Keratinocyte (primary cell): ENCODE results near the gene RNF169. TPM values are rescaled to one million over a fixed set of nuclear protein-coding genes. Genes with fewer than 3 reads are reported as not detected.

Source experiments
- DNase-seq: peaks from one replicate; pipeline ENCODE4 v3.0.0-alpha.2; 2011; ENCODE audit warnings: low read depth, missing footprints, low spot score
- FAIRE-seq: peaks from 2 replicates; lab custom pipeline; 2011; peaks lifted over from hg19 to GRCh38; lab: Jason Lieb, UNC
- H2AFZ ChIP-seq: 2 replicates; pipeline ENCODE4 v1.6.0; 2012; ENCODE audit warnings: low read length, control low read depth, inconsistent platforms; ENCODE audit not compliant: control insufficient read depth
- H3K27ac ChIP-seq: 2 replicates; pipeline ENCODE4 v1.5.1; 2011; ENCODE audit warnings: low read length; ENCODE audit not compliant: control insufficient read depth, insufficient read depth
- H3K27me3 ChIP-seq: 3 replicates; pipeline ENCODE4 v1.6.0; 2011; ENCODE audit warnings: low read length; ENCODE audit not compliant: control insufficient read depth, insufficient read depth; ENCODE audit errors: extremely low read depth
- H3K36me3 ChIP-seq, 2 experiments: 2 replicates in 1 of 2; 3 replicates in 1 of 2; pipeline ENCODE4 v1.5.1; 2011; ENCODE audit warnings: low read length in 2 of 2, mild to moderate bottlenecking in 1 of 2; ENCODE audit not compliant: control insufficient read depth in 2 of 2, insufficient read depth in 2 of 2; ENCODE audit errors: extremely low read depth in 1 of 2
- H3K4me1 ChIP-seq: 3 replicates; pipeline ENCODE4 v1.5.1; 2011; ENCODE audit warnings: low read length; ENCODE audit not compliant: control insufficient read depth, insufficient read depth; ENCODE audit errors: extremely low read depth
- H3K4me2 ChIP-seq: 3 replicates; pipeline ENCODE4 v1.6.0; 2011; ENCODE audit warnings: low read depth, low read length; ENCODE audit not compliant: control insufficient read depth, insufficient read depth; ENCODE audit errors: extremely low read depth
- H3K4me3 ChIP-seq, 3 experiments: fragments of 200-600 bp in 1 of 3; sonication (generic) in 1 of 3; 2 replicates in 2 of 3; 3 replicates in 1 of 3; pipeline ENCODE4 v1.5.1; 2011 to 2016; ENCODE audit warnings: low read length in 3 of 3, mild to moderate bottlenecking in 3 of 3, control low read depth in 2 of 3, inconsistent platforms in 1 of 3, low read depth in 1 of 3, mixed read lengths in 1 of 3, mixed run types in 1 of 3, moderate library complexity in 1 of 3; ENCODE audit not compliant: control insufficient read depth in 2 of 3, insufficient read depth in 2 of 3; ENCODE audit errors: extremely low read depth in 1 of 3
- H3K79me2 ChIP-seq: 2 replicates; pipeline ENCODE4 v1.6.0; 2012; ENCODE audit warnings: low read length; ENCODE audit not compliant: control insufficient read depth, insufficient read depth
- H3K9ac ChIP-seq: 3 replicates; pipeline ENCODE4 v1.6.0; 2011; ENCODE audit warnings: low read length; ENCODE audit not compliant: control insufficient read depth, insufficient read depth; ENCODE audit errors: extremely low read depth
- H3K9me1 ChIP-seq: 3 replicates; pipeline ENCODE4 v1.6.0; 2011; ENCODE audit warnings: low read length; ENCODE audit not compliant: control insufficient read depth, insufficient read depth; ENCODE audit errors: extremely low read depth
- H3K9me3 ChIP-seq: 2 replicates; pipeline ENCODE4 v1.5.1; 2012; ENCODE audit warnings: low read depth, low read length; ENCODE audit not compliant: control insufficient read depth
- H4K20me1 ChIP-seq: 3 replicates; pipeline ENCODE4 v1.6.0; 2011; ENCODE audit warnings: low read length; ENCODE audit not compliant: control insufficient read depth, insufficient read depth; ENCODE audit errors: extremely low read depth
- CTCF ChIP-seq, 3 experiments: IDR thresholded peaks in 1 of 3; conservative IDR thresholded peaks in 1 of 3; optimal IDR thresholded peaks in 1 of 3; 2 replicates in 2 of 3; 3 replicates in 1 of 3; pipeline versions ENCODE3 to v1.5.1; 2011; ENCODE audit warnings: low read length in 3 of 3, mild to moderate bottlenecking in 3 of 3, moderate library complexity in 2 of 3, control low read depth in 1 of 3, inconsistent platforms in 1 of 3; ENCODE audit not compliant: insufficient read depth in 2 of 3; ENCODE audit errors: extremely low read depth in 1 of 3
- EZH2 ChIP-seq: IDR thresholded peaks from one replicate; pipeline ENCODE4 v1.6.1; 2012; ENCODE audit warnings: inconsistent platforms, mild to moderate bottlenecking, low read length, moderate library complexity
- dilution Hi-C: fragments of 300-500 bp; cut with MboI; formaldehyde crosslinking; loops from one replicate; pipeline ENCODE4 v1.7.0; 2020; ENCODE audit warnings: low sequenced_read_pairs; ENCODE audit not compliant: extremely low pct_ligation_motif_present
- polyA plus RNA-seq, 5 experiments: library from polyadenylated mRNA; depleted of rRNA in 3 of 5; stranded (reverse) in 3 of 5; stranded (forward) in 1 of 5; unstranded in 1 of 5; fragments of >200 nt; gene quantifications; 1 replicate in 1 of 5; 2 replicates in 3 of 5; 3 replicates in 1 of 5; pipeline versions ENCODE4 v1.2.1 to v1.2.3, GENCODE V29; 2011 to 2012; ENCODE audit warnings: missing spikeins in 2 of 5, low read depth in 1 of 5, low replicate concordance in 1 of 5

The RNF169 gene
- polyA plus RNA-seq, 1 donor (not counting 4 experiments of a cell fraction or from before 2014, with no cell fraction given), result 8.9 TPM

GRCh38 chr11:74846770-74847169 is 98.1 kb downstream of the RNF169 start:
- Histone ChIP-seq H3K9me1 (no peaks in the 10 kb centered on the region), H3K36me3 (peaks cover 18 to 24% of the 10 kb centered on the region in 2 experiments), H4K20me1 (no peaks in the 10 kb centered on the region), H3K9me3 (no peaks in the 10 kb centered on the region), H3K27ac (no peak overlapping the region), H3K9ac (no peak overlapping the region), H3K4me1 (peaks cover 5% of the 10 kb centered on the region), H2AFZ (no peak overlapping the region), H3K27me3 (no peaks in the 10 kb centered on the region), H3K4me3 (no peak overlapping the region), H3K4me2 (no peak overlapping the region), H3K79me2 (no peaks in the 10 kb centered on the region)
- TF ChIP-seq EZH2 (no peak), CTCF (optimal IDR thresholded peaks at IDR 0.05 in 1 of 3, IDR thresholded peaks at IDR 0.05 in 1 of 3, conservative IDR thresholded peaks at IDR 0.05 in 1 of 3; ENCODE audit: extremely low read depth in 1 of 3, insufficient read depth in 2 of 3, low read length in 3 of 3) (no peak)
- dilution Hi-C loops, result no loop called here
- no peak for FAIRE-seq
- DNase-seq, result no peak

- Histone ChIP-seq H3K9me1 (no peaks in the 10 kb centered on the region), H4K20me1 (no peaks in the 10 kb centered on the region), H3K4me3 (no peak overlapping the region), H3K79me2 (no peaks in the 10 kb centered on the region), H3K27ac (no peak overlapping the region), H2AFZ (no peak overlapping the region), H3K27me3 (no peaks in the 10 kb centered on the region), H3K4me1 (peaks cover 5% of the 10 kb centered on the region), H3K4me2 (no peak overlapping the region), H3K9ac (no peak overlapping the region), H3K36me3 (peaks cover 18 to 22% of the 10 kb centered on the region in 2 experiments), H3K9me3 (no peaks in the 10 kb centered on the region)
- TF ChIP-seq EZH2 (no peak), CTCF (optimal IDR thresholded peaks at IDR 0.05 in 1 of 3, IDR thresholded peaks at IDR 0.05 in 1 of 3, conservative IDR thresholded peaks at IDR 0.05 in 1 of 3; ENCODE audit: extremely low read depth in 1 of 3, insufficient read depth in 2 of 3, low read length in 3 of 3) (no peak)
- DNase-seq (no peak), FAIRE-seq (no peak)
- dilution Hi-C loops, result no loop called here
These were observed 98.7 kb downstream of the RNF169 start for GRCh38 chr11:74847395-74847794.
